Measurements from ENCODE around the gene NUP62CL. TPM values are rescaled to one million over a fixed set of nuclear protein-coding genes. Genes with fewer than 3 reads are reported as not detected.

Gene NUP62CL
- total RNA-seq, 1 experiment from 2014 or later, result not detected

Other genes with a start within 250 kb of the NUP62CL start
- 15.8 and 26.2 TPM in 2 replicates for gene MORC4, start 206.2 kb downstream of the NUP62CL start, total RNA-seq (2014; rRNA removed; shearing (Covaris generic); ENCODE audit: low replicate concordance)
- 12.2 and 19.9 TPM in 2 replicates for gene RBM41, start 87.6 kb downstream of the NUP62CL start, total RNA-seq (2014; rRNA removed; shearing (Covaris generic); ENCODE audit: low replicate concordance)
- not detected in 2 replicates for gene DNAAF6, start 178 bp upstream of the NUP62CL start, total RNA-seq (2014; rRNA removed; shearing (Covaris generic); ENCODE audit: low replicate concordance)
- not detected in 2 replicates for gene FRMPD3, start 243.2 kb upstream of the NUP62CL start, total RNA-seq (2014; rRNA removed; shearing (Covaris generic); ENCODE audit: low replicate concordance)

Measured in MG63 (cell line).